A673 (cell line): ENCODE data around the gene FBXO3.

Experiments
- EZH2 ChIP-seq: fragments of 200-600 bp; sonication (generic); IDR thresholded peaks from 2 replicates; pipeline ENCODE4 v1.6.1; 2017; ENCODE audit warnings: borderline replicate concordance, low read depth, mild to moderate bottlenecking, mixed read lengths, antibody characterized with exemption, low read length; ENCODE audit not compliant: poor library complexity, severe bottlenecking
- TF ChIP-seq, protein P1 (sequence below): fragments of 300-800, 200-600 bp; sonication (generic); conservative IDR thresholded peaks from 2 replicates; pipeline ENCODE4 v1.5.1; 2017; ENCODE audit warnings: low read depth, mild to moderate bottlenecking, antibody characterized with exemption, low read length, moderate library complexity, mixed read lengths

DNA sequence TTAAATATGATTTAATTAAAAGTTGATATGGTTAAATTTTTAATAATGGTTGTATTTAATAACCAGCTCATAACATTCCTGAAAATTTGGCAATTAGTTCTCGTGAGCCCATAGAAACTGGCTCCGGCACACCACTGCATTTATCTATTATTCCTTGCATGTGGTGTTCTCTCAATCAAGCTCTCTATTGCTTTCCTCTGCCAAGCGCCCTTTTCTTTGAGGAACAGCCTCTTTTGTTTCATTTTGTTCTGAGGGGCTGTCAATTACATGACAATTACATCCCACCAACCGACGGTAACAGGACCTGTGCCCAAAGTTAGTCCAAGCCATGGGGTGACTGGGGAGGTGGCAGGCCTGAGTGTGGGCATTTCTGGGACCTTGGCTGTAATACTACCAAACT lies 81.8 kb downstream of the FBXO3 start:
- no peak for TF ChIP-seq EZH2
- TF ChIP-seq, protein P1, sequence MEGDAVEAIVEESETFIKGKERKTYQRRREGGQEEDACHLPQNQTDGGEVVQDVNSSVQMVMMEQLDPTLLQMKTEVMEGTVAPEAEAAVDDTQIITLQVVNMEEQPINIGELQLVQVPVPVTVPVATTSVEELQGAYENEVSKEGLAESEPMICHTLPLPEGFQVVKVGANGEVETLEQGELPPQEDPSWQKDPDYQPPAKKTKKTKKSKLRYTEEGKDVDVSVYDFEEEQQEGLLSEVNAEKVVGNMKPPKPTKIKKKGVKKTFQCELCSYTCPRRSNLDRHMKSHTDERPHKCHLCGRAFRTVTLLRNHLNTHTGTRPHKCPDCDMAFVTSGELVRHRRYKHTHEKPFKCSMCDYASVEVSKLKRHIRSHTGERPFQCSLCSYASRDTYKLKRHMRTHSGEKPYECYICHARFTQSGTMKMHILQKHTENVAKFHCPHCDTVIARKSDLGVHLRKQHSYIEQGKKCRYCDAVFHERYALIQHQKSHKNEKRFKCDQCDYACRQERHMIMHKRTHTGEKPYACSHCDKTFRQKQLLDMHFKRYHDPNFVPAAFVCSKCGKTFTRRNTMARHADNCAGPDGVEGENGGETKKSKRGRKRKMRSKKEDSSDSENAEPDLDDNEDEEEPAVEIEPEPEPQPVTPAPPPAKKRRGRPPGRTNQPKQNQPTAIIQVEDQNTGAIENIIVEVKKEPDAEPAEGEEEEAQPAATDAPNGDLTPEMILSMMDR: no peak
